ENCODE results near the gene WDR83. TPM values are rescaled to one million over a fixed set of nuclear protein-coding genes. Genes with fewer than 3 reads are reported as not detected.

The WDR83 gene
- total RNA-seq, 1 donor from 2014 or later = 13.2 TPM

DNA sequence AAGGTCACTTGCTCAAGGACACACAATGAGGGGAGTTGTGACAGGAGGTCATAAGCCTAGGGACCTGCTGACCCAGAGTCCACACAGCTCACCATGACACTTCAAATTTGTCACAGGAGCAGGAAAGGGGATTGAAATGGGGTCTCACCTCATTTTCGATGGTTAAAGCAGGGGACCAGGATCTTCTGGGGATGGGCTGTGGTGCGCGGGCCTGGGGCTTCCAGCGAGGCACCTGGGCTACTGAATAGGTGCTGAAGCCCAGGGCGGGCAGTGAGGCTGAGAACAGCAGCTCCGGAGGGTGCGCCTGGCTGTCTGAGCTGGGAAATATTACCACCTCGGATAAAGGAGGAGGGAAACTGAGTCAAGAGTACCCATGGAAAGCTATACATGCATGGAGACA is 11.1 kb upstream of the WDR83 start:
- no peak for DNase-seq (ENCODE audit: low spot score)
- TF ChIP-seq, protein P1, sequence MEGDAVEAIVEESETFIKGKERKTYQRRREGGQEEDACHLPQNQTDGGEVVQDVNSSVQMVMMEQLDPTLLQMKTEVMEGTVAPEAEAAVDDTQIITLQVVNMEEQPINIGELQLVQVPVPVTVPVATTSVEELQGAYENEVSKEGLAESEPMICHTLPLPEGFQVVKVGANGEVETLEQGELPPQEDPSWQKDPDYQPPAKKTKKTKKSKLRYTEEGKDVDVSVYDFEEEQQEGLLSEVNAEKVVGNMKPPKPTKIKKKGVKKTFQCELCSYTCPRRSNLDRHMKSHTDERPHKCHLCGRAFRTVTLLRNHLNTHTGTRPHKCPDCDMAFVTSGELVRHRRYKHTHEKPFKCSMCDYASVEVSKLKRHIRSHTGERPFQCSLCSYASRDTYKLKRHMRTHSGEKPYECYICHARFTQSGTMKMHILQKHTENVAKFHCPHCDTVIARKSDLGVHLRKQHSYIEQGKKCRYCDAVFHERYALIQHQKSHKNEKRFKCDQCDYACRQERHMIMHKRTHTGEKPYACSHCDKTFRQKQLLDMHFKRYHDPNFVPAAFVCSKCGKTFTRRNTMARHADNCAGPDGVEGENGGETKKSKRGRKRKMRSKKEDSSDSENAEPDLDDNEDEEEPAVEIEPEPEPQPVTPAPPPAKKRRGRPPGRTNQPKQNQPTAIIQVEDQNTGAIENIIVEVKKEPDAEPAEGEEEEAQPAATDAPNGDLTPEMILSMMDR (IDR thresholded peaks at IDR 0.05; ENCODE audit: unreplicated experiment) = no peak
- Mint-ChIP-seq H3K27ac (ENCODE audit: unreplicated experiment) (no peak overlapping the region), H3K4me1 (ENCODE audit: unreplicated experiment) (no peaks in the 10 kb centered on the region), H3K36me3 (ENCODE audit: low read depth, unreplicated experiment) (peaks cover 32% of the 10 kb centered on the region), H3K27me3 (ENCODE audit: unreplicated experiment) (peaks cover 5% of the 10 kb centered on the region), H3K4me3 (ENCODE audit: unreplicated experiment) (peak overlapping the region; percentile 4), H3K9me3 (ENCODE audit: unreplicated experiment) (no peaks in the 10 kb centered on the region)

DNA sequence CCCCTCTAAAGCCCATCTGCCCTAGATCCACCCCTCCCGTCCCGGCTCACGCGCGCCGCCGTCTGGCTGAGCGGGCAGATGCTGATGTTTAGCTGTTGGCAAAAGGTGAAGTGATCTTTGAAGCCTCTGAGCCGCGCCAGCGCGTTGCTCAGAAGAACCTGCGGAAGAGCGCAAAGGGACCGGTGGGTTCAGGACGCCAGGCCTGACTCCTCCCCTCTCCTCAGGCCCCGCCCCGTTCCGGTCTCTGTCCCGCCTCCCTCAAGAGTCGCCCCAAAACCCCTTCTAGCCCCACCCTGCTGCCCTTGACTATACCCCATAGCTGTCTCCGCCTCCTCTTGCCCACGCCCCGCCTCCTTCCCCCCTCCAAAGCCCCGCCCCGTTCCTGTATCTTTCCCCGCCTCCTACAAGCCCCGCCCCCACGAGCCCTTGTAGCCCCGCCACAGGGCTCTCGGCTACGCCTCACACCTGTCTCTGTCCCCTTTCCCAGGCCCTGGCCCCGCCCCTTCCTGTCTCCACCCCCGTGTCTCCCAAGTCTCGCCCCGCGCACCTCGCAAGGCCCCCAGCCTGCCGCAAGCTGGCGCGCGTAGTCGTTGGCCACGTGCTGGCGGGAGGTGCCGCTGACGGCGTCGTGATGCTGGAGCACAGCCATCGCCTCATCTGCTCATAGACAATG is 9.6 kb upstream of the WDR83 start:
- Mint-ChIP-seq H3K27me3 (ENCODE audit: unreplicated experiment) (peaks cover 5% of the 10 kb centered on the region), H3K36me3 (ENCODE audit: low read depth, unreplicated experiment) (peaks cover 25% of the 10 kb centered on the region), H3K4me1 (ENCODE audit: unreplicated experiment) (no peaks in the 10 kb centered on the region), H3K4me3 (ENCODE audit: unreplicated experiment) (peak overlapping the region; percentile 37), H3K27ac (ENCODE audit: unreplicated experiment) (no peak overlapping the region), H3K9me3 (ENCODE audit: unreplicated experiment) (no peaks in the 10 kb centered on the region)
- DNase-seq (ENCODE audit: low spot score) = no peak
- TF ChIP-seq, protein P1 (IDR thresholded peaks at IDR 0.05; ENCODE audit: unreplicated experiment) = no peak

DNA sequence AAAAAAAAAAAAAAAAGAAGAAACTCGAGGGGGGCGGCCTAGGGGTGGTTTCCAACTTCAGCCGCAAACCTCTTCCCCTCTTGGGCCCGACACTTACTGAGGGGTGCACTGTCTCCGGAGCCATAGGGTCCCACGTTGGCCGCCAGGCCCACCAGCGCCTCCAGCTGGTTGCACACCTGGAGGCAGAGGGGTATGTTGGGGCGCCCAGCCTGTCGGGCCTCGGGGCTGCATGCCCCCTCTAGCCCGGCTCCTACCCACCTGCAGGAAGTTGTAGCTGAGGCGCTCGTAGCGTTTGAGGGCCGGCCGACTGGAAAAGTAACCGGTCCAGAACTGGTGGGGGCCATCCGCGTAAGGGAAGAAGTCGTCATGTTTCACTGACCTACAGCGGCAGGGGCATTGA is 8.6 kb upstream of the WDR83 start:
- Mint-ChIP-seq H3K9me3 (ENCODE audit: unreplicated experiment) (no peaks in the 10 kb centered on the region), H3K27ac (ENCODE audit: unreplicated experiment) (no peak overlapping the region), H3K36me3 (ENCODE audit: low read depth, unreplicated experiment) (peaks cover 24% of the 10 kb centered on the region), H3K4me3 (ENCODE audit: unreplicated experiment) (no peak overlapping the region), H3K27me3 (ENCODE audit: unreplicated experiment) (peaks cover 6% of the 10 kb centered on the region), H3K4me1 (ENCODE audit: unreplicated experiment) (no peaks in the 10 kb centered on the region)
- TF ChIP-seq, protein P1 (IDR thresholded peaks at IDR 0.05; ENCODE audit: unreplicated experiment) = no peak
- DNase-seq (ENCODE audit: low spot score) = no peak

DNA sequence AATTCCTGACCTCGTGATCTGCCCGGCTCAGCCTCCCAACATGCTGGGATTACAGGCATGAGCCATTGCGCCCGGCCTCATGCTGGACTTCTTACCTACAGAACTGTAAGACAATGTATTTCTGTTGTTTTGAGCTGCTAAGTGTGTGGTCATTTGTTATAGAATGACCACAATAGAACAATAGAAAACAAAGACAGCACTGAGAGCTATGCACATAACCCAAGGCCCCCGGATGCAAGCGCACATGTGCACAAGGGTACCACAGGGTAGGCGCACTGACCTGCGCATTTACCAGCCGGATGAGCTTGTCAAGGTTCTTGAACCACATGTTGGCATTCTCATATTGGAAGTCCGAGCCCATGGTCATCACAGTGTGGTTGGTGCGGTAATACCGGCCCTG is 5.6 kb upstream of the WDR83 start:
- Mint-ChIP-seq H3K36me3 (ENCODE audit: low read depth, unreplicated experiment) (peaks cover 22% of the 10 kb centered on the region), H3K27ac (ENCODE audit: unreplicated experiment) (no peak overlapping the region), H3K4me3 (ENCODE audit: unreplicated experiment) (no peak overlapping the region), H3K27me3 (ENCODE audit: unreplicated experiment) (peaks cover 8% of the 10 kb centered on the region), H3K4me1 (ENCODE audit: unreplicated experiment) (peaks cover 3% of the 10 kb centered on the region), H3K9me3 (ENCODE audit: unreplicated experiment) (no peaks in the 10 kb centered on the region)
- DNase-seq (ENCODE audit: low spot score) = no peak
- TF ChIP-seq, protein P1 (IDR thresholded peaks at IDR 0.05; ENCODE audit: unreplicated experiment) = no peak

DNA sequence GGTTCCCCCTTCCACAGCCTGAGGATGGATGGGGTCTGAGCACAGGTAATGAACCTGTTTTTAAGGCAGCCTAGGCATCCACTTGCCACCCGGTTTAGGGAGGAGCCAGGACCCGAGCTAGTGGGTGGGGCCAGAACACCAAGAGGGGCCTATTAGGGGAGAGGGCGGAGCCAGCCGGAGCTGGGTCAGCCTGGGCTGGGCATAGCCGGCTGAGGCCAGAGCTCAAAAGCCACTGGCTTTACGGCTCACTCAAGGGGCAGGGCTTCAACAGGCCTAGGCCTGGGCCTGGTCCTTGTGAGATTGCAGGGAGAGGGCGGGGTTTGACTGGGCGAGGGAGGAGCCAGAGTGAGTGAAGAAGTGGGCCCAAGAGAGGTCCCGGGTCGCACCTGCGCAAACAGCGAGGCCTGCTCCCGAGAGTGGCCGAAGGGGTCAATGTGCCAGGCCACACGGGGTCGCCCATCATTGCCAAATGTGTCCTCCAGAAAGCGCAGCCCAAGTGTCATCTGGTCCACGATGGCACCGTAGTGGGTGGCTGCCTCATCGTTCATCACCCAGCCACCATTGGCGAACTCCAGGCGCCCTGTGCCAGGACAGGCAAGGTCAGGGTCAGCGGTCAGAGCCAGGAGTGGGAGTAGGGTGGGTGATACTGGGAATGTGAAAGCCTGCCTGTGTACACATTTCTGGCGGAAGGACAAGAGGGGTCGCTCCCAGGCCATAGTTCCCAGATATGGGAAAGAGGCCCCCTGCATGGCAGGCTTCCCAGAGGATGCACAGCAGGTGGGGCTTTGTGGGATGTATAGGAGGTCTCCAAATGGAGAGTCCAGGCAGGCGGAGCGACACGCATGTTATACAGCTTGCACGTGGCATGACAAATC is 2.0 kb upstream of the WDR83 start:
- Mint-ChIP-seq H3K4me3 (ENCODE audit: unreplicated experiment) (no peak overlapping the region), H3K36me3 (ENCODE audit: low read depth, unreplicated experiment) (peaks cover 21% of the 10 kb centered on the region), H3K27ac (ENCODE audit: unreplicated experiment) (no peak overlapping the region), H3K4me1 (ENCODE audit: unreplicated experiment) (peaks cover 25% of the 10 kb centered on the region), H3K27me3 (ENCODE audit: unreplicated experiment) (peaks cover 16% of the 10 kb centered on the region), H3K9me3 (ENCODE audit: unreplicated experiment) (no peaks in the 10 kb centered on the region)
- TF ChIP-seq, protein P1 (IDR thresholded peaks at IDR 0.05; ENCODE audit: unreplicated experiment) = no peak
- DNase-seq (ENCODE audit: low spot score) = no peak
